HPDE6-E6E7 (cell line): ENCODE results near the gene SH3RF3.

ENCODE experiments used
- DNase-seq: peaks from one replicate; pipeline ENCODE4 v3.0.0; 2011; ENCODE audit warnings: missing footprints; ENCODE audit errors: extremely low spot score

SH3RF3 gene

DNA sequence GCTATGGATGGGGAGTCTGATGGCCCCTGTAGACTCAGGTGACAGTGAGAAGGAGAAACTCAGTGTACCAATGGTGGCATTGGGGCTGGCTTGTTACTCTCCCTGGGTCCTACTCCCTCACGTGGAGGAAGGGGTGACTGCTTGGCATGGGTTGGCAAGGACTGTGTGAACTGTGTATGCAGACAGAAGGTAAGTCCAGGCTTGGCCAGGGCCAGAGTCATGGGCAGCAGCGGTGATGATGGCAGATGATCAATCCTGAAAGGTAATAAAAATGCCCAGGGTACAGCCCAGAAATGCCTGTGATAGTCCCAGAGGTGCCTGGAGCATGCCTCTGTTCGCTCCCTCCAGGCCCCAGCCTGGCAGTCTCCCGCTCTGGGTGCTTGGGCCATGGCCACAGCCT lies 153.9 kb downstream of the SH3RF3 start:
- no peak for DNase-seq

DNA sequence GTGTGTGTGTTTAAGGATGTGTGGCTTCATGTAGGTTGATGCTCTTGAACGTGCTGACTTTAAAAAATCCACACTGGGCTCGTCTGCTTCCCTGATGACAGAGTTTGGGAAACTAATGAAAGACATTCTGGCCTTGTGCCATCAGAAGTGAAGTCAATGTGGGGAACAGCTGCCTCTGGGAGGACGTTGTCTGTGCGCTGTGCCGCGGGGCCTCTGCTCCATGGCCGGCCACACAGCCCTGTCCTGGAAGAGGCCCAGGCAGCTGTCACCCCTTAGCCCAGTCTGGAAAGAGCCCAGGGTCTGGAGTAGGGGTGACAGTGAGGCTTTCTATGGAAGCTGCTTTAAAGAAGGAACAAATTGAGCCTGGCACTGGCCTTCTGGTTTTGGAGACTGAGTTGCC lies 155.8 kb downstream of the SH3RF3 start:
- no peak for DNase-seq

DNA sequence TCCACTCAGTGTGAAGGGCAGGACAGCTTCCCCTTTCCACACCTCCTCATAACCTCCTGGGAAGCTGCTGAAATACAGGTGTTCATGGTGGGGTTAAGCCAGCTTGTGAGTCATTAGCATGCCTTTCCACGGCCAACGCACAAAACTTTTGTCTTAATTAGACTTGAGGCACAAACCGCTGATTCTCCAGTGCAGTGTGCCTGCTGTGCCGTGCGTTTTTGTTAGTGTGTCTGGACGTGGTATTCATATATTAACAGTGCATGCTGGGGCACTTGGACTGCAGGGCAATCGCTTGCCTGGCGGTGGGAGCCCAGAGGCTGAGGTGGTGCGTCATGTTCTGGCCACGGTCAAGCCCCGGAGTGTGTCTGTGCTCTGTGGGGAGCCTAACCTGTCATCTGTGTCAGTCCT lies 156.2 kb downstream of the SH3RF3 start:
- no peak for DNase-seq

DNA sequence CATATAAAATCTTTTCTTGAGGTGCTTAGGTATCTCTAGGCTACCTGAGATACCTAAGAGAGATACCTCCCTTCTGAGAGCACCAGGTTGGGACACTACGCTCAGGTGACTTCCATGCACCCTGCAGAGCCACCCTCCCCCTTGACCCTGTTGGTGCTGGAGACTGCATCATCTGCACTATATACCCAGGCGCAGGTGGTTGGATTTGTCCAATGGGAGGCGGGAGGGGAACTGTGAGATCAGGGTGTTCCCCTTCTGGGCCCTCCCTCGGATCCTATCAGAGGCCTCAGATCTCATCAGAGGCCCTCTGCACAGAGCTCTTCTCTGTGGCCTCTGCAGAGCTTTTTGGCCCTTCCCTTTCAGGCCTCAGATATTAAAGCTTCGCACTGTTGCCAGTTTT lies 158.4 kb downstream of the SH3RF3 start:
- no peak for DNase-seq

DNA sequence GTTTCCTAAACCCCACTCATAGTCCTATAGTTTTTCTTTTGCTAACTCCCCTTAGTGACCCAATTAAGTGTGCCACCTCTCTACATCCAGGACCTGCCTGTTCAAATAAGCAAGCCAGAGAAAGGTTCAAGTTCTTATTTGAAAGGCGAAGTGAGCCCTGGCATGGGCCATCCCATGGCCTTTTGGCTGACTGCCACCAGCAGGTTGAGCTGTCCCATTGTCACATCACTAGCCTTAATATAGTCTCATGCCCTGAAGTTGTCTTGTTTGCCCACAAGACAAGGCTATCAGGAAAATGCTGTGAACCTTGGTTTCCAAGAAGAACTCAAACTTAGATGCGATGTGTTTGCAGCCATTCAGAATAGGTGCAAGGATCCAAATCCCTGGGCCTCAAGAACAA lies 158.8 kb downstream of the SH3RF3 start:
- no peak for DNase-seq

- DNase-seq = no peak
These were observed 159.8 kb downstream of the SH3RF3 start for GRCh38 chr2:109288544-109289368.

DNA sequence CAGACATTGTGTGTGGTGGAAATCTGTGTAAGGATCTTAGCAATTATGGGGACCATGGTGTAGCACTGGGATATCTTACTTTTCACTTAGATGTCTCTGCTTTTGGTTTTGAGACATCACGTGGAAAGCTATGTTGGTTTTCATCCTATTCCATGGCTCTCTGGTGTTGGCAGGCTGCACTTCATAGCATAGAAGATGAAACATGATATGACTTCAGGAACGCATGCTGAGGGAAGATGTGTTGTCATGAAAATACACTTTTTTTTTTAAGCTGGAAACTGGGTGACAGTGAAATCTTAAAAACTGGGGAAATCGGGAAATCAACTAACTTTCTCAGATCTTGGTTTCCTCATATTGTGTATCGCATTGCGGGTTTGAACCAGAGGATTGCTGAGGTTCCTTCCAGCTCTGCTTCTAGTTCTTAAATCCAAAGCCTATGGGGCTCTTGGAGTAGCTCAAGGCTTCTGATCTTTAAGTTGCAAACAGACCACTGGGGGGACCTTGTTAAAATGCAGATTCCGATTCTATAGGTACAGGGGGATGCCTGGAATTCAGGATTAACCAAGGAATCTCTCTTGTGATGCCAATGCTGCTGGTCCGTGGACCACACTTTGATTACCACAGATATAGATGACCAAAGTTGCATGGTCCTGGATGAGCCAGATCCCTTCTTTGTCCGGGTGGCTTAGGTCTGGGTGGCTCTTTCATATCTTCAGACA lies 160.7 kb downstream of the SH3RF3 start:
- DNase-seq = no peak

GRCh38 chr2:109290887-109291643 lies 162.1 kb downstream of the SH3RF3 start:
- DNase-seq = no peak

- DNase-seq = no peak
These were observed 163.4 kb downstream of the SH3RF3 start for GRCh38 chr2:109292386-109292785.

DNA sequence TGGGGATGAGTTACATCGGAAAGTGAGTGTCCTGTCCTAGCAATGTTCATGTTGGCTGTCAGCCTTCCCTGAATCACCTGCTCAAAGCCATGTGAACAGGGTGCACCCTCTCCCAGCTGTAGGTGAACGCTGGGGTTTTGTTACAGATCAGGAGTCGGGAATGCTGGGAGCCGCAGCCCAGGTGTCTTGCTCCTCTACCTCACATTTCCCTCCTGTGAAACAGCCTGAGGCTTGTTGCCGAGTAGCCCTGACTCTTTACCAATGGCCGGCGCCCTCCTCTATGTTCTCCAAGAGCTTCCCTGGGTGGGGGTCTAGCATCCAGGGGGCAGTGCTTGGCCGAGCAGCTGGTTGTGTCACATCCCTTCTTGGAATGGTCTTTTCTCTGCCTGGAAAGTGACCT lies 164.7 kb downstream of the SH3RF3 start:
- no peak for DNase-seq

GRCh38 chr2:109294523-109294922 lies 165.5 kb downstream of the SH3RF3 start:
- DNase-seq = no peak

DNA sequence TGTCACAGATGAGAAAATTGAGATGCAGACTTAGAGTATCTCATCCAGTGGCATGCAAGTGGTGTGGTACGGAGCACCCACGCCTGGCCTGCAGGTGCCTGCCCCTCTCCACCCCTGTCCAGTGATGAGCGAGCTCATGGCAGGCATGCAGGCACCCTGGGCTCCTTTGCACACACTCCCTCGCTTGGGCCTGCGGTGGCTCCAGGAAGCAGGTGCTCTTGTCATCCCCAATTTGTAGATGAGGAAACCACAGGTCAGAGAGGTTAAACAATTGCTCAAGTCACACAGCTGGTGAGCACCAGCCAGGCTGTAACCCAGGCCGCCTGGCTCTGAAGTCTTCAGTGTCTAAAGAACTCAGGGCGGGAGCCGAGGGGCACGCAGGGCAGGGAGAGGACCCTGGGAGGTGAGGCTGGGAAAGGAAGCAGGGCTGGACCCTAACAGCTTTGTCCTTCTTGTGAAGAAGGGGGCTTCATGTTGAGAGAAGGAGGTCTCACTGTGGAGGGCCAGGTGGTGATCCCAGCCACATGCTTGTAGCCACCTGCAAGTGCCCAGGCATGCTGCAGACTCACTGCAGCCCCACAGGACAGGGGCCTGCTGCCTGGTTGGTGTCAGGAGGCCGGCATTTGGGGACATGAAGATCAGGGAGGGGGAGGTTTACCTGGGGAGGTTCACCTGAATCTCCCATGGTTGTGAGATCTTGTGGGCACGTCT lies 166.2 kb downstream of the SH3RF3 start:
- no peak for DNase-seq

DNA sequence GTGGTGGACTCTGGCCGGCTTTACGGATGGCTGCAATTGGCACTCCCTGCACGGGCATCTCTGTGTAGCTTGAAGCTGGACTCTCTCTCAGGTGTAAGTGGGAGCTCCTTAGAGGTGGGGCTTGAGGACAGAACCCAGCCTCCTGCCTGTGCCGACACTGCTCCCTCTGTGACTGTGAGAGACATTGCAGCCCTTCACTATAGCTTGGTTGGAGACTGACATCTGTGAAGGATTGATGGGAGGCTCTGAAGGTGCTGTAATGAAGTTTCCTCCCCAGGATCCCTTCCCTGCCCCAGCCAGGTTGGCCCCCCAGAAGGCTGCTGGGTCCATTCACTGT lies 166.7 kb downstream of the SH3RF3 start:
- DNase-seq = no peak

DNA sequence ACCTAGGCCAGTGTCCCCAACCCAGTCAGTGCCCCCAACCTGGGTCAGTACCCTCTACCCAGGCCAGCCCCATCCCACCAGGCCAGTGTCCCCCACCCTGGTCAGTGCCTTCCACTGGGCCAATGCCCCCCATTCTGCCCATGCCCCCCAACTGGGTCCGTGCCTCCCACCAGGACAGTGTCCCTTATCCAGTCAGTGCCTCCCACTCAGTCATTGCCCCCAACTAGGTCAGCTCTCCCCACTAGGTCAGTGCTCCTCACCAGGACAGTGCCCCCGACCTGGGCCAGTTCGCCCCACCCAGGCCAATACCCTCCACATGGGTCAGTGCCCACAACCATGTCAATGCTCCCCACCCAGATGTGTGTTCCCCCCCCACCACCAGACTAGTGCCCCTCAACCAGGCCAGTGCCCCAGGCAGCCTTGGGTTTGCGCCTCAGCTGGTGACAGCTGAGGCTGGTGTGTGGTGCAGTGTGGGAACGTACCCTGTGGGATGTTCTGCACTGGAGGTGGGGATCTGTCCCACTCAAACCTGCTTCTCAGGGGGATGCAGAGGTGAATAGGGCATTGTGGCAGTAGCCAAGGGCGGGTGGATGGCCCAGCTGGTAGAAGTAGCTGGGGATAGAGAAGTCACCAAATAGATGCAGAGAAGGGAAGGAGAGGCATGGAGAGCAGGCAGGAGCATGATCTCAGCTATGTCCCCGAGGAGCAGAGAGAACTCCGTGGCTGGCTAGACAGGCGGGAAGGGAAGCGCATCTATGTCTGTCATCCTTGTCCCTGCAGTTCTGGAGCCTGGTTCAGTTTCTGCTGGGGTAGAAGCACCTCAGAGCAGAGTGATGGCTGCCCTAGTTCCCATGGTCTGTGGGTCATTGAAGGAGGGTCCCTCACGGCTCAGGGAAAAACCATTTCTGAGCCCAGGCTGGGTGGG lies 168.8 kb downstream of the SH3RF3 start:
- DNase-seq = no peak

GRCh38 chr2:109298851-109299250 lies 169.8 kb downstream of the SH3RF3 start:
- DNase-seq = no peak

GRCh38 chr2:109299536-109299935 lies 170.5 kb downstream of the SH3RF3 start:
- no peak for DNase-seq

GRCh38 chr2:109300582-109300981 lies 171.6 kb downstream of the SH3RF3 start:
- no peak for DNase-seq

GRCh38 chr2:109301746-109302145 lies 172.7 kb downstream of the SH3RF3 start:
- DNase-seq = no peak

- no peak for DNase-seq
These were observed 173.3 kb downstream of the SH3RF3 start for GRCh38 chr2:109302319-109302718.

DNA sequence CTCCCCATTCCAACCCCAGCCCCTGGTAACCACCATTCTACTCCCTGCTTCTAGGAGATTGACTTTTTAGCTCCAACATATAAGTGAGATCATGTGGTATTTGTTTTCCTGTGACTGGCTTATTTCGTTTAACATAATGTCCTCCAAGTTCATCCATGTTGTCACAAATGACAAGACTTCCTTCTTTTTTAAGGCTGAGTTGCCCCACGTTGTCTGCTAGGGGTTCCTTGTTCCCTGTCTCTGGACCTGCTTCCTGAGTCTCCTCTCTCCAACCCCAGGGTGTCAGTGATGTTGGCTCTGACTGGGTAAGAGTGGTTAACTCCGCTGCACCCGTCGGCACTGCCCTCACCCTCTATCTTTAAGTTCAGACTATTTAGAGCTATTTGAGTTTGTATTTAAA lies 175.2 kb downstream of the SH3RF3 start:
- no peak for DNase-seq
